HFF-Myc (cell line): ENCODE measurements around the gene E2F6.

Experiments used
- DNase-seq: peaks from one replicate; pipeline ENCODE4 v3.0.0-alpha.2; 2011; ENCODE audit warnings: low read depth; ENCODE audit errors: extremely low read depth
- H3K4me3 ChIP-seq: replicated peaks from 2 replicates; pipeline ENCODE4 v1.5.1; 2011; ENCODE audit warnings: low read depth, mild to moderate bottlenecking, control low read depth, low read length
- CTCF ChIP-seq: IDR thresholded peaks from 2 replicates; pipeline ENCODE4 v1.5.1; 2012; ENCODE audit warnings: mild to moderate bottlenecking, low read depth, low read length, control low read depth; ENCODE audit errors: missing control alignments

E2F6 gene

GRCh38 chr2:11430729-11431128 is 35.2 kb downstream of the E2F6 start:
- no peak for TF ChIP-seq CTCF
- no peak overlapping the region for H3K4me3 ChIP-seq
- DNase-seq, result no peak

DNA sequence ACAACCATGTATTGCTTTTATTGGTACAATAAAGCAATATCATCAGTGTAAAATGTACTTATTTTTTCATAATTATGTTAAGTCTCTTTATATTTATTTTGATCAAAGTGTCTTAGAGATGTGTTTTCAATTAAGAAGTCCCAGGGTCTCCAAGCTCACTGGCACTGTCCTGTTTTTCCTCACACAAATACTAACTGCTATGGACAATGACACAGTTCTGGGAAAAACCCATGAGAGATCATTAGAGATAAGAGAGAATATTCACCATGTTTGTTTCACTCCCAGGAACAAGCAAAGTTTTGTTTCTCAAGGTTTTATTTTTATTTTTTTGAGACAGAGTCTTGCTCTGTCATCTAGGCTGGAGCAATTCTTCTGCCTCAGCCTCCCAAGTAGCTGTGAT is 38.7 kb downstream of the E2F6 start:
- no peak for TF ChIP-seq CTCF
- no peak overlapping the region for H3K4me3 ChIP-seq
- no peak for DNase-seq

DNA sequence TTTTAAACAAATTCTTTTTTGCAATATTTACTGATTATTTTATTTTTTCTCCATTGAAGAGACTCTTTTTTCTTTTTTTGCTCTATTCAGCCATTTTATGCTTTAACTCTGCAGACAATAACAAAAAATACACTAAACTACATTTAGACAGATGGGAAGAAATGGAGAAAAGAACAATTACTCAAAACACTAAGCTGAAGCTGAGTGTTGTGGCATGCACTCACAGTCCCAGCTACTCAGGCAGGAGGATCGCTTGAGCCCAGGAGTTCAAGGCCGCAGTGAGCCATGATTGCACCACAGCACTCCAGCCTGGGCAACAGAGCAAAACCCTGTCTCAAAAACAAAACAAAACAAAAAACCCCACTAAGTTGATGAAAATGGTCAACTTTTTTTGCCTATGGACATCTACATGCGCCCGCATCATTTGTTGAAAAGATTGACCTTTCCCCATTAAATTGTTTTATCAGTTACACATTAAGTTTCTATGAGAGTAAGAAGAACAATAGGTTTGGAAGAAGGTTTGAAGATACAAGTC is 43.0 kb downstream of the E2F6 start:
- no peak for TF ChIP-seq CTCF

DNA sequence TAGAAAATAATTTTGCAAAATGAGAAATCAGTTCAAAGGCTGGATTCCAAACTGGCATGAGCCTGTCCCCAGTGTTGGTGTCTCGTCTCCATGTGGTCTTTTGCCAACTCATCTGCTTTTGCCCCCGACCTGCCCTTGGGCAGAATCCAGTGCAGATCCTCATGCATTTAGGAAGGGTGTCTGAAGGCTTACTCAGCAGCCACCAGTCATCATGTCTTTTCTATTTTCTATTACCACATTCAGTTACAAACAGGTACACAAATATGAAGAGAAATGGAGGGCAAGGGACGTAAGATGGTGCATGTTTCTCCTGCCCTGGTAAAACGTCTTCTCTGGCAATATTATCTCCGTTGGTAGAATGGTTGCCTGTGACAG is 43.5 kb downstream of the E2F6 start:
- TF ChIP-seq CTCF, result no peak
- DNase-seq, result no peak
- H3K4me3 ChIP-seq, result no peak overlapping the region

More for the DNA sequence above, 43.0 kb downstream of the E2F6 start:
- no peak for DNase-seq
- H3K4me3 ChIP-seq, result no peak overlapping the region

- DNase-seq, result no peak
- no peak for TF ChIP-seq CTCF
- H3K4me3 ChIP-seq, result no peak overlapping the region
Measured at GRCh38 chr2:11421863-11422490, 44.0 kb downstream of the E2F6 start.

DNA sequence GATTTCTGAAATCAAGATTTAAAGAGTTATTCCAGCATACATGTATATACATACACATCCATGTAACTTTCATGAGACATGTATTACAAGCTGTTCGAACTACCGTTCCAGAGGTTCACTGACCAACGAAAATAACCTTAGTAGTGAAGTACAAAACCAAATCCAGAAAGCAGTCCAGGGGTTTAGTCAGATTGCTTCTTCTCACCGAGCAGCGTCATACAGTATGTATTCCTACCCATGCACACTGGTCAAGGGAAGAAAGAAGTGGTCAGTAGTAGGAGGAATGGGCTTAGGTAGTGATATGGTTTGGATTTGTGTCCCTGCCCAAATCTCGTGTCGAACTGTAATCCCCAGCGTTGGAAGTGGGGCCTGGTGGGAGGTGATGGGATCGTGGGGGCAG is 45.3 kb downstream of the E2F6 start:
- H3K4me3 ChIP-seq, result no peak overlapping the region
- no peak for DNase-seq
- TF ChIP-seq CTCF, result no peak

- no peak for DNase-seq
- no peak overlapping the region for H3K4me3 ChIP-seq
- TF ChIP-seq CTCF, result no peak
Measured at GRCh38 chr2:11420190-11420589, 45.8 kb downstream of the E2F6 start.
